Erythroblast (primary cell): Measurements from ENCODE around the gene MOB3B.

ENCODE experiments used
- DNase-seq, 2 experiments: peaks; one replicate each; lab custom pipeline; 2025; lab: John Stamatoyannopoulos, UW
- GATA1 ChIP-seq: IDR thresholded peaks from 2 replicates; pipeline ENCODE4 v1.6.1; 2011; ENCODE audit warnings: low read depth, mild to moderate bottlenecking, control low read depth, low read length, moderate library complexity
- POLR2A ChIP-seq: IDR thresholded peaks from 2 replicates; pipeline ENCODE4 v1.6.1; 2011; ENCODE audit warnings: mild to moderate bottlenecking, low read length

The MOB3B gene

DNA sequence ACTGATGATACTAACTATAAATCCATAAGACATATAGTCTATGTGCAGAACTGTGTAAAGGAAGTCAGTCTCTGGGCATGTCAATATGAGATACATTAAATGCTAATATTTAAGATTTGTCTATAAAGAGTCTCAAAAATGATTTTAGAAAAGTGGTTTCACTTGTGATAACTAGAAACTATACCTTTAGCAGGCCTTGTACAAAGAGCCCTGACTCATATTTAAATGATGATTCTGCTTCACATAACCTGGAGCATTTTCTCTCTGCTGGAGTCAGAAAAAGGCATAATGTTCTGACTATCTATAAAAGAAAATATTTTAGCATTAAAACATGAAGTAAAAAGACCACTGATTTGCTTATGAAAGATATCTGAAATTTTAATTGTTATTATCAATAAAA, 28.7 kb upstream of the MOB3B start:
- TF ChIP-seq POLR2A (no peak), GATA1 (no peak)
- no peak for DNase-seq

DNA sequence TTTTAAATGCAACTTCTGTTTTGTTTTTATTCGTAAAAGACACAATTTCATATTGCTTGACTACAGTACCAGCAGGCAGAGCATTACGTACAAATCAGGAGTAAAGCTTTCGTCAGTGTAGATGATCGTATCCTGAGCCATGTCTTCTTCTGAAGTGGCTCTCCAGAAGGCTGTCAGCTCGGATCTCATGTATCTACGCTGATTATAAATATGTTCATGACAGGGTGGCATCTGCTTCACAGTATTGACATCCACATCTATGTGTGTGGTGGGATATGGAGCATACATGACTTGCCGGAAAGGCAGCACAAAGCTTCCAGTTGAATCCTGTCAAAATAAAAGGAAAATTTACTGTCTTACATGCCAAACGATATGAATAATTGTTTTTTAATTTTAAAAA, 26.9 kb upstream of the MOB3B start:
- TF ChIP-seq GATA1 (no peak), POLR2A (no peak)

DNA sequence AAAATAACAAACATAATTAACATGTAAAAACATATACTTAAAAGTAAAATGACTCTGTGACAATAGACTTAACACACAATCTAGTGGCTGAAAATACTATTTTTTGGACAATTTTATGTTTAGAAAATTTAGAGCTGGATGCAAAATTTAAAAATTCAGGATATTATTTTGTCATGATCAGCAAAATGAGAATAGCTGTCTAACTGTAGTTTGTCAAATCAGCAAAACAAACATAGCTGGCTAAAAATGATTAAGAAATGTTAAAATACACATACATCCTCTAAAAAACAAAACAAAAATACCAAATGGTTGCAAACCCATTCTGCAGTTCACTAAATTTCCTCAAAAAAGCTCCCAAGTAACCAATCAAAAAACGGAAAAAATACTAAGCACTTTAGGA, 25.1 kb upstream of the MOB3B start:
- DNase-seq = no peak
- TF ChIP-seq GATA1 (no peak), POLR2A (no peak)

More for the DNA sequence above, 26.9 kb upstream of the MOB3B start:
- no peak for DNase-seq

DNA sequence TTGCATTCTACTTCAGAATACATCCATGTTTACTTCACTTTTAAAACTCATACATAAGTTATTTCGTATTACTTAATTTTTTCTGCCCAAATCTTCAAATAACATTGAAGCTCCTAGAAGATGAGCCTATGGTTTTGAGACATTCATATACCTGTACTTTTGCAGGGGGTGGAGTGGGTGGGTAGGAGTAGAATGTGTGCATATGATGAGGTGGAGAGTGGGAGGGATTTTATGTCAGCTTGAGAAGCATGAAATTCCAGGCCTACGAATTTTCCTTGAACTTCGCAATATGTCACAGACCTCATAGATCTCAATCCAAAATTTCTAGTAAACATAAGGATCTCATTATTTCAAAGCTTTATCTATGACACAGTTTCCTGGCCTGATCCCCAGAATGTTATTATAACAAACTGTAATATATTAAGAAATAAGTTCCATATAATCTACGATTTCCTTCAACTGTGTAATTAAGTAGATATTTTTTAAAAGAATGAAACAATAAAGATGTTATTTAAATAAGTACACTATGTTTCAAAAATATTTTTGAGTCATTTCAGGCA, 19.7 kb upstream of the MOB3B start:
- TF ChIP-seq POLR2A (no peak), GATA1 (no peak)
- DNase-seq = no peak

DNA sequence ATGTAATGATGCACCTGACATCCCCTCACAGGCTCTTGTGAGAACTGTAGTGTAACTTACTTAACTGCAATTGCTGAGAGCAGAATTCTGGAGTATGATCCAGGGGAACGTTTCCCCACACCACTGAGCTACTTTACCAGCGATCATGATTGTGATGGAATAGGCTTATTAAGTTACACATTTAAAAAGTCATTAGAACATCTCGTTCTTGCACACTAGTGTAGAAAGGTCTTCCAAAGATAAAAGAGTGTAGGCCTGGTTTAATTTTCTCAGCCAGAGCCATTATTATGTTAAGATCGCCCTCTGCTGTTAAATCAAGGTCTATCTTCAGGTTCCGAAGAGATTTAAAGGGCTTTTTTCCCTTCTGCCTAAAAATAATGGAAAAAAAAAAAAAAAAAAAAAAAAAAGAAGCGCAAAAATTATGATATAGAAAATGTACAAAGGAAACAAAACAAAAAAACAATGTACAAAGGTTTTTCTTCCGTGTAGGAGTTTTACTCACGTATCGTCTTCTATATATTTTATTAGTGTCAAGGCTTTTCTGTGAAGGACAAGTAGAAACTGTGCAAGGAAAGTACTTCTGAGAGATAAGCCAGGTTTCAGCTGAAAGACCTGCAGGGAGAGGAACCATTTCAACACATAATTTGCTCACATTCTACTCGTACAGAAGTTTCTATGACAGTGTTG, 18.6 kb upstream of the MOB3B start:
- no peak for TF ChIP-seq GATA1
- DNase-seq = peak; percentile 48 to 49

DNA sequence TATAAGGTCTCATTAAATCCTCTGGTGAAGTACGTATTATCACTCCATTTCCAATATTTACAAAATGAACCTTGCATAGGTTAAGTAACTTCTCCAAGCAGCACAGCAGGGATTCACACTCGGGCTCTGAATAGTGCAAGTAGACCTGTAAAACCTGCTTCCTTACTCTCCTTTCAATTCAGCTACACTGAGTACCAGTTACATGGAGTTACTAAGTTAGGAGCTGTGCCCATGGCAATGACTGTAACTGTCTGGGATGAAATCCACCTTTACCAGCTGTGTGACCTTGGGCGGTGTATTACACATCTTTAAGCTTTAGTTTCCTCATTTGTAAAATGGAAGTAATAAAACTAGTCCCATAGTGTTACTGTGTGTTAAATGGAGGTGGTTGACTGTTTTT, 15.9 kb upstream of the MOB3B start:
- TF ChIP-seq GATA1 = no peak
- no peak for TF ChIP-seq POLR2A
- DNase-seq = no peak

DNA sequence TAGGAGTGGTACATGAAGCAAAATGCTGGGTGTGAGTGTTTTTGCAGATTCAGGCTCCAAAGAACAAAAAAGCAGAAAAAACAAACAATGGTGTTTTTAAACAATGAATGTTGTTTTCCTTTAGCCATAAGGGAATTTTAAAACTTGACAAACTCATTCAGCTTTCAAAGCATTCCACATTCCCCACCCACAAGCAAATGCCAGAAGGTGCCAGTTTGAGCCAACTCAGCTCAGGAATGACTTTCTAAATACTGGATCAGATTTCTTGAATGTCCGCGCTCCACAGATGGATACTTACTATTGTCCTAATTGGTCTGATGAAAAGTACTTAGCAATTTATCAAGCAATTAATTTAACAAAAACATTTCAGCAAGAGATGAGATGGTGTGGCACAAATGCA, 12.9 kb upstream of the MOB3B start:
- no peak for DNase-seq

DNA sequence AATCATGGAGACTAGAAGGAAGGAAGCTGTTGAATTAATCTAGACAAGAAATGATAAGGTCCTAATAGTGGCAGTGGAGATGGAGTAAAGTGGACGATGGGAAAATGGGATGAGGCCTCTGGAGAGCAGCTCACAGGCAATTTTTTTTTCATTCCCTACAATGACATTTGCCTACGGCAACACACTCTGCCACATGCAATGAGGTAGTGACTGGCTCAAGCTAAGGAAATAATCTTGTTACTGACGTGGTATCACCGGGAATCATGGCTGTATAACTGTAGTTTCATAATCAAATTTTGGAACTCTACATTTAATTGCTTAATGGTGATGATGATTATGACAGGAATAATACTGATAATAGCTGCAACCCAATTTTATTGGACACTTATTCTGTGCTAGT, 12.1 kb upstream of the MOB3B start:
- TF ChIP-seq POLR2A (no peak), GATA1 (no peak)
- no peak for DNase-seq

More for the DNA sequence above, 12.9 kb upstream of the MOB3B start:
- no peak for TF ChIP-seq GATA1

DNA sequence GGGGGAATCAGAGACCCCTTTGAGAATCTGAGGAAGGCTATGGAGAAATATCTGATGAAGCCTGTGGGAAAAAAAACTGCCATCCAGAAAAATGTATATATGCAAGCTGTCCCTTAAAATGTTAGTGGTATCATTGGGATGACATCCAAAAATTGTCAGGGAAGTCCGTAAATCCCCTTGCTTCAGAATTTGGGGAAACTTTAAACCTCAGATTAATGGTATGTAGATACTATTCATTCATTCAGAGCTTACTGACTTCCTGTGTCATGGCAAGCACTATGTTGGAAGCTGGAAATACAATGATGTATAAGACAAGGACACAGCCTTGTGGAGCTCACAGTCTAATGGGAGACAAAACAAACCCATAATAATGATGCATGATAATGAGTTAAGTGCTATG, 10.9 kb upstream of the MOB3B start:
- no peak for DNase-seq
- TF ChIP-seq GATA1 = no peak
- TF ChIP-seq POLR2A = no peak

DNA sequence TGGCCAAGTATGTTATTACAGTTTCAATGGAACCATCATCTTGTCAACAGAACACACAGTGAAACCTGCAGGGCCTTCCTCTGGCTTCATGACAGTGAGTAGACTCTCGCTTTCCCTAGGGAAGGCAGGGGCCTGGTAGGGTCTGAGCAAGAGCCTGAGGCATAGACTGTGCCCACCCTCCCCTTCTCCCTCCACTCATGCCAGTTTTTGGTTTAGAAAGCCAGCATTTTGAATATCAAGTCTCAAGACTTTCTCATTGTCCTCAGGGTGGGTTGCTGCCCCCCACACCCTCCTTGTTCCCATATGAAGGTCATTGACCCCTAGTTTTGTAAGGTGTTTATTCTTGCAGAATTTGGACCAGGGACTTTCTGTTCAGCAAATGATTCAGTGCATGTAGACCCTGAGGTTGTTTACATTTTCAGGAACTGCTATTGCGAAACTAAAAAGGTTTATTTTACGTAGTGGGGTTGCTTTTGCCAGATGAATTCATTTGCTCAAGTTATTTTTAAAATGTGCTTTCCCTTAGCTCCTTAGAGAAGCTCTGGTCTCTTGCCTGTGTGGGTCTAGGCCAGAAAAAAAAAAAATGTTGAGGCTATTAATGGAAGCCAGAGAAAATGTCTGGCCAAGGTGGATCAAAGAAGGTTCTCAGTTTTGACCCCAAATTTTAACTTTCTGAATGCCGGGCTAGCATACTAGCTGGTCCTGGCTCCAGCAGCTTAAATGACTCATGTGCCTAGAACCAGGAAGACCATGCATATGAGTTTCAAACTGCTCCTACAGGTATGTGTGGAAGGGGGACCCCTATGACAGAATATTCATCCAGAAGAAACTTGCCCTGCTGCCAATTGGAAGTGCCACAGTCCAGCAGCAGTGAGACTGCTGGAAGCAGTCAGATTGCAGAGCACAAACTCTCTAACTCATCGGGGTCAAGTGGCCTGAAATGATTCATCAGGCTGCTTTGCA, 10.1 kb upstream of the MOB3B start:
- no peak for TF ChIP-seq GATA1
- TF ChIP-seq POLR2A = no peak
- no peak for DNase-seq

DNA sequence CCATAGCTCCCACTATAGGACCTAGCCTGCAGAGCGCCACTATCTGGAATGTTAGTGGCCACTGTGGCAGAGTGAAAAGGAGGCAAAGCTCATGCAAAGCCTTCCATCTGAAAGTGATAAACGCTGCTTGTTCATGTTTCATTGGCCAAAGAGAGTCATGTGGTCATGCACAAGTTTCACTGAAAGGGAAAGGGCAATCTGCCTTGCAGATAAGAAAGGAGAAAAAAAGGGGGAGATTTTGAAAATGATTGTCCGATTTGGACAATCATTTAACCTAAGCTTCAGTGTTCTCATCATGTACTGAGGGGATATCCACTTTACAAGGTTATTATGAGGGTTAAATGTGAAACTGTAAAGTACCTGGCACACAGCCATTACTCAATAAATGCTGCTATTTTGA, 9.0 kb upstream of the MOB3B start:
- TF ChIP-seq GATA1 (no peak), POLR2A (no peak)
- DNase-seq = peak in 1 of 2 experiments; percentile 10

DNA sequence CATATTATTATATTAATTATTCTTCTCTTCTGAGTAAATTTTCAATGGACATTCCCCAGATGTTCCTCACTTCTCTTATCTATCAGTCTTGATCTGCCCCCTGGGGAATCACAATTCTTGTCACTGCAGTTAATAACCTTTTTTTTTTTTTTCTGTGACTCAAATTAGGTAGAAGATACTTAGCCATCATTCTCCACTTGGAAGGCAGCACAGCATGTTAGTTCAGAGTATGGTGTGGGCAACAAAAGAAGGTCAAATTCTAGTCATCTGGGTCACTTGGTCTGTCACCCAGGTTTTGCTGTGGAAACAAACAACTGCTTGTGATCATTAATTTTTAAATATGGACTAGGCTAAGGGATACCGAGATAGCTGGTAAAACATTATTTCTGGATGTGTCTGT, 8.1 kb upstream of the MOB3B start:
- no peak for DNase-seq
- no peak for TF ChIP-seq GATA1

DNA sequence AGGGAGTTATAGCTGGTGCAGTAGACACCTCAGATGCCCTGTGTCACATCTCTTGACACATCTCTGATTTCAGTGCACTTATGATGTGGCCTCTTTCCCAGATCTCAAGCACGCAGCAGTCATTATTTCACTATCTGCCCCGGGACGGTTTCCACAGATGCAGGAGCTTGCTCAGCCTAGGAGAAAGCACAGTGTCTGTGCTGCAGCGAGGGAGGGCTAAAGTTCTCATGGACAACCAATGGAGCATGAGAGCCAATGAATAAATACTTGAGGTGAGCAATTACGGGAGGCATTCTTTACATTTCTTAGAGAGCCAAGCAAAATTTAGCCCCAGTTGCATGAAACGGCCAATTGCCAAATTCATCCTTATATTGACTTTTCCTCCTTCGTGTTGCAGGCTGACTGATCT, 7.4 kb upstream of the MOB3B start:
- no peak for DNase-seq
- TF ChIP-seq GATA1 (no peak), POLR2A (no peak)

DNA sequence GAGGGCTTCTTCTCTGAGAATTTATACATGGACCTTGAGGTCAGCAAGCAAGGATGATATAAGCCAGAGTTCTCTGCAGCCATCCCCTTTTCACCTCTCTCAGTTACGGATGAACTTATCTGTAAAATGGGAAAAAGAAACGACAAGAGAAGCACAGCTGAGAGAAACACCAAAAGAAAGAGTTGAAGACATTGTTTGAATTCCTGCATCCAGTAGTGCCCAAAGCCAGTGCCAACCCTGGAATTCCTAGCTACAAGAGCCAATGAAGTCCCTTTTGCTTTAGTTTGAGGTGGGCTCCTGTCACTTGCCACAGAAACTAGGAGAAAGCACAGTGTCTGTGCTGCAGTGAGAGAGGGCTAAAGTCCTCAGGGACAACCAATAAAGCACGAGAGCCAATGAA, 6.6 kb upstream of the MOB3B start:
- no peak for DNase-seq
- TF ChIP-seq POLR2A (no peak), GATA1 (no peak)

DNA sequence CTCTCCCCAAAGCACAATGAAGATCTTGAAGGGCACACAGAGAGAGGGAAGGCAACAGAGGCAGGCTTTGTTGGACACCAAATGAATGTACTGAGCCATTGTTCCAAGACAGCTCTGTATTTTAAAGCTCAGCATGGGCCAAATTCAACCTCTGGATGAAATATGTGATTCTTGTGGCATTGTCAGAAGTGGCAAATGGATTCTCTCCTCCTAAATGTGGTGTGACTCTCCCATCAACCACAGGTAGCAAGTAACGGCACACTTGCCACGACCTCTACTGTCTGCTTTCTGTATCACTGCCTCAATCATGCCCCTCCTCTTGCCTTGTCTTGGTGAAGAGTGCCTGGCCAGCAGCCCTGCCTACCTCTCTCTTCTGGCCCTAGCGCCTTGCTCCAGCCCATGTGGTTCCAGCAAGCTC, 6.1 kb upstream of the MOB3B start:
- TF ChIP-seq GATA1 = no peak
- TF ChIP-seq POLR2A = no peak
- peak; percentile 8 to 20 for DNase-seq
